LNCaP clone FGC (cell line): ENCODE data around the gene PACSIN1.

Experiments
- DNase-seq: peaks from one replicate; pipeline ENCODE4 v3.0.0-alpha.2; 2011; ENCODE audit warnings: low read depth
- H3K4me3 ChIP-seq: 2 replicates; pipeline ENCODE4 v1.5.1; 2011; ENCODE audit warnings: mild to moderate bottlenecking, low read depth, low read length, control low read depth
- TF ChIP-seq, protein P1 (sequence below): IDR thresholded peaks from 2 replicates; pipeline ENCODE4 v1.5.1; 2012; ENCODE audit warnings: mild to moderate bottlenecking; ENCODE audit not compliant: control insufficient read depth, insufficient read depth; ENCODE audit errors: extremely low read depth

PACSIN1 gene

DNA sequence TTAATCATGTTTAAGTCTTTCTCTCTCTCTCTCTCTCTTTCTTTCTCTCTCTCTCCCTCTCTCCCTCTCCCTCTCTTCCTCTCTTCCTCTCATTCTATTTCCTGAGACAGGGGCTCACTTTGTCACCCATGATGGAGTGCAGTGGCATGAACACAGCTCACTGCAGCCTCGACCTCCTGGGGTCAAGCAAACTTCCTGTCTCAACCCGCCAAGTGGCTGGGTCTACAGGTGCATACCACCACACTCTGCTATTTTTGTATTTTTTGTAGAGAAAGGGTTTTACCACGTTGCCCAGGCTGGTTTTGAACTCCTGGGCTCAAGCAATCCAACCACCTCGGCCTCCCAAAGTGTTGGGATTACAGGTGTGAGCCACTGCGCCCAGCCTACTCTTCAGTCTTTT is 24.4 kb upstream of the PACSIN1 start:
- H3K4me3 ChIP-seq, result no peak overlapping the region
- TF ChIP-seq, protein P1, sequence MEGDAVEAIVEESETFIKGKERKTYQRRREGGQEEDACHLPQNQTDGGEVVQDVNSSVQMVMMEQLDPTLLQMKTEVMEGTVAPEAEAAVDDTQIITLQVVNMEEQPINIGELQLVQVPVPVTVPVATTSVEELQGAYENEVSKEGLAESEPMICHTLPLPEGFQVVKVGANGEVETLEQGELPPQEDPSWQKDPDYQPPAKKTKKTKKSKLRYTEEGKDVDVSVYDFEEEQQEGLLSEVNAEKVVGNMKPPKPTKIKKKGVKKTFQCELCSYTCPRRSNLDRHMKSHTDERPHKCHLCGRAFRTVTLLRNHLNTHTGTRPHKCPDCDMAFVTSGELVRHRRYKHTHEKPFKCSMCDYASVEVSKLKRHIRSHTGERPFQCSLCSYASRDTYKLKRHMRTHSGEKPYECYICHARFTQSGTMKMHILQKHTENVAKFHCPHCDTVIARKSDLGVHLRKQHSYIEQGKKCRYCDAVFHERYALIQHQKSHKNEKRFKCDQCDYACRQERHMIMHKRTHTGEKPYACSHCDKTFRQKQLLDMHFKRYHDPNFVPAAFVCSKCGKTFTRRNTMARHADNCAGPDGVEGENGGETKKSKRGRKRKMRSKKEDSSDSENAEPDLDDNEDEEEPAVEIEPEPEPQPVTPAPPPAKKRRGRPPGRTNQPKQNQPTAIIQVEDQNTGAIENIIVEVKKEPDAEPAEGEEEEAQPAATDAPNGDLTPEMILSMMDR, result no peak
- DNase-seq, result no peak

DNA sequence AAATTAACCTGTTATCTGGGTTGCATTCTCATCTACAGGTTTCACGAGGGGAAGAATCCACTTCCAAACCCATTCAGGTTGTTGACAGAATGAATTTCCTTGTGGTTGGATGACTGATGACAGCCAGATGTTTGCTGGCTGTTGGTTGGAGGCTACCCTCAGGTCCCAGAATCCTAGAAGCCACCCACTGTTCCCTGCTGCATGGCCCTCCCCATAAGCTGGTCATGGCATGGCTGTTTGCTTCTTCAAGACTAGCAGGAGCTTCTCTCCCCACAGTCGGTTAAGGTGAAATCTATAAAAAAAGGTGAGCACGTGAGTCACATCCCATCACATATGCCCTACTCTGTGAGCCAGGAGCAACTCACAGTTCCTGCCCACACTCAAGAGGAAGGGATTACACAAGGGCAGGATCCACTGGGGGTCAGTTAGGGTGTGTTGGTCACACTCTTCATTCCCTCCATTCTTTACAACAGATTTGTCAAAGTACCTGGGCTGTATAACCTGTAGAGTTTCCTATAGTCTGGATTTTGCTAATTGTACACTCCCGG is 20.5 kb upstream of the PACSIN1 start:
- no peak overlapping the region for H3K4me3 ChIP-seq
- TF ChIP-seq, protein P1, result no peak
- DNase-seq, result no peak

DNA sequence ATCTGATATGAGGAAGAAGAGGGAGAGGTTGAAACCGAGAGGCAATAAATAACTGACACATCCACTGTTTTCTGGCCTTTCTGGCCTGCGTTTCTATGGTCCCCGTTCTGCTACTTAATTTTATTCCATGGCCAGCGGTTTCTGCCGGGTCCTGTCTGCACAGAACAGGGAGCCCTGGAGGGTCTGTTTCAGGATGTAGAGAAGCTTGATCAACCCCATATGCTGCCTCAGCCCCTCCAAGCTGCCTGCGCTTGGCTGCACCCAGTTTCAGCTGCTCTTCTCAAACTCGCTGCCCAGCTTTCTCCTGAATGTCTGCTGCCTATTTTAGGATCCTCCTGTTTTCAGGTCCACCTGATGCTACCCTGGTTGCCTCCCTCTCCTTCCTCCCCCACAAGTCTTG is 18.5 kb upstream of the PACSIN1 start:
- DNase-seq, result no peak
- no peak overlapping the region for H3K4me3 ChIP-seq
- TF ChIP-seq, protein P1, result no peak

DNA sequence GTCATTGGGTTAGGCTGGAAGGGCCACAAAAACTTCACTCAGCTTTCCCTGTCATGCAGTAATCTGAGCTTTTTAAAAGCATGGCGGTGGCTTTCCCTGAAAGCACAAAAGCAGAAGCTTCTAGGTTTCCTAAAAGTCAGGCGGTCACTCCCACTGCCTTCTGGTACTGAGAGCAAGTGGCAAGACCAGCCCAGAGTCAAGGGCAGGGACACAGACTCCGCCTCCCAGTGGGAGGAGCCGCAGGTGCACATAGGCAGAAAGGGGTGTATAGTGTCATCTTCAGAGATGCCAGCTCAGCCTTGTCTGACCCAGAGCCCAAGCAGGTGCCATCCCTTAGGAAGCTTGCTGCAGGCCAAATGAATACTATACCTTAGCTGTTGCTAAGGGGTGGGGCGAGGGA is 18.0 kb upstream of the PACSIN1 start:
- TF ChIP-seq, protein P1, result no peak
- no peak overlapping the region for H3K4me3 ChIP-seq
- DNase-seq, result no peak

DNA sequence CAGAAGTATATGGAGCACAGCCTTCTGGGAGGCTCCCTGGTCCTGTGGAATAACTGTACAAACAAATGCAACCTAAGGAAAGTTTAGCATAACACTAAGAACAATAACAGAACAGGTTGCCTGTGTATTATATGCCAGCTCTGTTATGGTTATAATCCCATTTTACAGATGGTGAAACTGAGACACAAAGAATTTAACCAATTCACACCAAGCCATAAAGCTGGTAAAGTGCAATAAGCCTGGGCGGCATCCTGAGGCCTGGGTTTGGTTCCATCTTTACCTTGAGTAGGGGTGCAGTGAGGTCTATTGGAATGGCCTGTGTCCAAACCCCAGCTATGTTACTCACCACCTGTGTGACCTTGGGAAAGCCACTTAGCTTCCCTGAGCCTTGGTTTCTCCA is 14.7 kb upstream of the PACSIN1 start:
- DNase-seq, result no peak
- TF ChIP-seq, protein P1, result no peak

DNA sequence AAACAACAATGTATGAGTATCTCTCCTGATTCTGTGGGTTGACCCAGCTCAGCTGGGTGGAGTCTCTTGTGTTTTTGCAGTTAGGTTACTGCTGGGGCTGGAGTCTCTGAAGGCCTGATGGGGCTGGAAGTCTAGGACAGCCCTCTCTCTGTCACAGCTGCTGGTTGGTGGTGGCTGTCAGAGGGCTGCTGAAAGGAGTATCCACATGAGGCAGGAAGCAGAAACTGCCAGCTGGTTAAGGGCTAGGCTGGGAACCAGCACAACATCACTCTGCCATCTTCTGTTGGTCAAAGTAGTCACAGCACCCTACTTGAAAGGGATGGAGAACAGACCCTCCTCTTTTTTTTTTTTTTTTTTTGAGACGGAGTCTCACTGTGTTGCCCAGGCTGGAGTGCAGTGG is 10.0 kb upstream of the PACSIN1 start:
- DNase-seq, result no peak
- TF ChIP-seq, protein P1, result no peak
- H3K4me3 ChIP-seq, result no peak overlapping the region

More for the DNA sequence above, 14.7 kb upstream of the PACSIN1 start:
- H3K4me3 ChIP-seq, result no peak overlapping the region

DNA sequence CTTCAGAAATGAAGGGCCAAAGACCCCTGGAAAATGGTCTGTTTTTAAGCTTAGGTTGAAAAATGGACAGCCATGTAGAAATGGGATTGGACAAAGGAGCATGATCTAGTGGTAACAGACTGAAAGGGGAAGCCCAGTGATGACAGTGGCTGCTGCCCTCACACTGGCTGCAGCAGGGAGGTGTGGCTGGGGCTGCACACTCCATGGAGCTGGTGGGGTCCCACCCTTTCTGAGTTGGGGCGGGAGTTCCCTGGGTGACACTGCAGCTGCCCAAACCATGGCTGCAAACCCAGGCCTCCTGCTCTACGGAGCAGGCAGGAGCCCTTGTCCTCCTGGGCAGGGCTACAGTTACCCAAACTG is 8.5 kb upstream of the PACSIN1 start:
- TF ChIP-seq, protein P1, result no peak

More for the DNA sequence above, 8.5 kb upstream of the PACSIN1 start:
- DNase-seq, result no peak
- H3K4me3 ChIP-seq, result no peak overlapping the region
